Heart left ventricle (tissue), 16 donors: ENCODE data around the gene EPO. TPM values are rescaled to one million over a fixed set of nuclear protein-coding genes. Genes with fewer than 3 reads are reported as not detected.

ENCODE experiments used
- ATAC-seq, 4 donors: fragments of 200-7000 bp; cut with Tn5 transposase; one replicate each; pipeline ENCODE4 v1.9.1; 2020 to 2022; ENCODE audit warnings: moderate library complexity in 4 of 4, mild to moderate bottlenecking in 3 of 4, moderate number of reproducible peaks in 1 of 4
- DNase-seq, 5 donors: peaks; one replicate each; pipeline ENCODE4 v3.0.0-alpha.2; 2020
- H3K27ac ChIP-seq, 12 donors: fragments of 200-600 bp; sonication (generic) in 4 of 12; one replicate each; pipeline versions ENCODE4 v1.5.0 to v1.8.0; 2016 to 2022; ENCODE audit warnings: mild to moderate bottlenecking in 2 of 12
- H3K27me3 ChIP-seq, 9 donors: fragments of 200-600 bp; sonication (generic) in 2 of 9; one replicate each; pipeline versions ENCODE4 v1.5.1 to v1.8.0; 2016 to 2022; ENCODE audit warnings: mild to moderate bottlenecking in 3 of 9
- H3K36me3 ChIP-seq, 9 donors: fragments of 200-600 bp; sonication (generic) in 2 of 9; one replicate each; pipeline versions ENCODE4 v1.5.0 to v1.8.0; 2018 to 2022; ENCODE audit warnings: mild to moderate bottlenecking in 2 of 9
- H3K4me1 ChIP-seq, 12 donors: fragments of 200-600 bp; sonication (generic) in 4 of 12; one replicate each; pipeline versions ENCODE4 v1.5.0 to v1.8.0; 2016 to 2022; ENCODE audit warnings: mild to moderate bottlenecking in 3 of 12
- H3K4me3 ChIP-seq, 12 donors: fragments of 200-600 bp; sonication (generic) in 4 of 12; one replicate each; pipeline versions ENCODE4 v1.5.0 to v1.8.0; 2017 to 2022; ENCODE audit warnings: mild to moderate bottlenecking in 9 of 12, moderate library complexity in 4 of 12
- H3K9me3 ChIP-seq, 12 donors: fragments of 200-600 bp; sonication (generic) in 4 of 12; one replicate each; pipeline versions ENCODE4 v1.5.0 to v1.8.0; 2016 to 2022; ENCODE audit warnings: mild to moderate bottlenecking in 1 of 12
- CTCF ChIP-seq, 12 donors: fragments of 200-600 bp; sonication (generic) in 4 of 12; IDR thresholded peaks; one replicate each; pipeline versions ENCODE4 v1.5.0 to v1.8.0; 2018 to 2022; ENCODE audit warnings: antibody characterized with exemption in 12 of 12, mild to moderate bottlenecking in 5 of 12
- POLR2A ChIP-seq, 2 donors: fragments of 450-650 bp; IDR thresholded peaks; one replicate each; pipeline ENCODE4 v1.6.1; 2017; ENCODE audit warnings: antibody characterized with exemption in 2 of 2, mild to moderate bottlenecking in 2 of 2, moderate library complexity in 2 of 2
- WGBS, 4 donors: extraction: QIAGEN DNeasy Blood & Tissue Kit in 2 of 4; methylation state at CpG; one replicate each; pipeline versions ENCODE4 v1.1.5 to v1.1.7; 2013 to 2018; 5-methylcytosine and 5-hydroxymethylcytosine counted together
- intact Hi-C, 10 donors: fragments of 100-400 bp; cut with DNase I; formaldehyde crosslinking; loops; one replicate each; pipeline versions ENCODE4 v1.11.1 to v1.14.2; 2022
- polyA plus RNA-seq, 2 donors: library from polyadenylated mRNA; stranded (reverse); fragments of 200-250 nt; gene quantifications; one replicate each; pipeline ENCODE4 v1.2.3, GENCODE V29; 2013
- total RNA-seq, 9 donors: library from RNA; depleted of rRNA in 2 of 9; stranded (reverse); fragments of >200 nt in 2 of 9; fragmentation: NEBNext Ultra II Directional in 3 of 9; extraction: Animal tissue kit (Norgen Biotek cat#: 25700) in 3 of 9; gene quantifications; one replicate each; pipeline versions ENCODE4 v1.1.0 to v1.2.4, GENCODE V29; 2016 to 2023
- donor health status: ischemic (EF 13 %, LVEDD 7.1; RV severe dilation, severe dysfunction).
- donor health status: healthy with polysubstance abuse.
- donor health status: DM: no; HTN: yes; CAD: no.
- donor health status: DM: no; HTN: no; CAD: no.
- donor health status: ischemic (EF 25% LVEDD 6.9; RV normal size, moderate dysfunction).
- donor health status: ischemic (EF 25% LVEDD 5.7; RV mildly dilated, moderate dysfunction).
- donor health status: healthy.
- donor health status: DM: yes; HTN: yes; CAD: no.
- donor health status: ischemic (EF 35%, LVEDD 5.7; RV mildly dilated, moderate dysfunction).
- donor health status: nonischemic (EF 11% LVEDD 7.7; RV severe dilation, severe dysfunction).
- donor health status: DM: yes; HTN: yes; CAD: no.
- donor health status: PGD.
- donor health status: ischemic (EF 29% LVEDD 5.4; RV normal size, mild dysfunction).
- donor health status: nonischemic (EF 23%, LVEDD 6.1; RV moderate dilation, normal function).

EPO gene
- total and polyA plus RNA-seq, 11 donors, result not detected

- peak overlapping the region; percentile 88 to 100 (median 98) for H3K27ac ChIP-seq
- DNase-seq (peak in 4 of 5 donors; percentile 59 to 79 (median 62)), ATAC-seq (peak in 2 of 4 donors; percentile 1 to 2)
- intact Hi-C loops, result loop anchor here in 6 of 10 donors (1.0 to 10.0 kb wide), 9 partner anchors 31 to 89 kb away; partner anchors contain the start of genes FBXO24 (in 4 of the 6), LRCH4 (in 4 of the 6) and MOSPD3 (in 4 of the 6)
- 1% methylated on average over 19 to 34 of the region's 34 CpGs for WGBS, 4 donors
- H3K27me3 ChIP-seq, result no peaks in the 10 kb centered on the region
- peaks cover 0 to 29% (median 26%) of the 10 kb centered on the region in 9 donors for H3K36me3 ChIP-seq
- H3K9me3 ChIP-seq, result no peaks in the 10 kb centered on the region
- H3K4me3 ChIP-seq, result peak overlapping the region; percentile 79 to 100 (median 96)
- peaks cover 0 to 40% (median 12%) of the 10 kb centered on the region in 12 donors for H3K4me1 ChIP-seq
- no peak for TF ChIP-seq POLR2A (IDR thresholded peaks at IDR 0.05)
- TF ChIP-seq CTCF (IDR thresholded peaks at IDR 0.05), result no peak
Measured at GRCh38 chr7:100673942-100674410, 46.3 kb upstream of the EPO start.

DNA sequence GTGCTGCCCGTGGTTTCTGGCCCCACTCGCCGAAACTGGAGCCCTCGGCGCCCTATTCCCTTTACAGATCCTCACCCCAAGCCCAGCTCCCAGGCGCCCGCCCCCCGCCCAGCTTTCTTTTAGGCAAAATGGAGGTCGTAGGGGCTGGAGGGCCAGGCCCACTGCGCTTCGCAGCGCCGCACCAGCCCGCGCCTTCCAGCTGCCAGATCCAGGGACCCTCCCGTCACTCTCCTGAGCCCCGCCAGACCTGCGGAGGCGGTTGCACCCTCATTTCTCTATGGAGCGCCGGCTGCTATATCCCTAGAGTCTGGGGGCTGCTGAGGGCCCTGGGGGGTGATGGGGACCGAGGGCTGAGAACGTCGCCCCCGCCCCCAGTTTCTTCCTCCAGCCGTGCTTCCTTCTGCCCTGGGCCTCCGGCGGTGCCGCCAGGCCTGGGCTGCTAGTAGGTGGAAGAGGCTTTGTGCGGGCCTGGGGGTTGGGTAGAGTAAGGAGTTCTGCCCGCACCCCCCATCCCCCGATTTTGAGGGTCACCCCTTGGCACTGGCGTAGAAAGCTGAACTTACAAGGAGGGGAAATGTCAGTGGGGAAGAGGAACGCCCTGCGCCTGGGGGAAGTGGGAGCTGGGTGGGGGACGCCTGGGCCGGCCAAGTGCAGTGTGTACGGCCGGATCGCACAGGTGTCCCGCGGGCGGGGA, 45.7 kb upstream of the EPO start:
- intact Hi-C loops, result loop anchor here in 7 of 10 donors (1.0 to 10.0 kb wide), 9 partner anchors 31 to 207 kb away; partner anchors contain the start of genes FBXO24 (in 2 of the 7), LRCH4 (in 2 of the 7) and MOSPD3 (in 2 of the 7)
- H3K36me3 ChIP-seq, result peaks cover 0 to 34% (median 32%) of the 10 kb centered on the region in 9 donors
- H3K9me3 ChIP-seq, result no peaks in the 10 kb centered on the region
- peak overlapping the region; percentile 88 to 100 (median 98) for H3K27ac ChIP-seq
- TF ChIP-seq CTCF (IDR thresholded peaks at IDR 0.05) (no peak), POLR2A (IDR thresholded peaks at IDR 0.05) (no peak)
- WGBS, 4 donors, result 0 to 1% (median 0%) methylated on average over 18 to 43 of the region's 43 CpGs
- H3K4me3 ChIP-seq, result peak overlapping the region; percentile 79 to 100 (median 96)
- DNase-seq (peak in 1 of 5 donors; percentile 75), ATAC-seq (no peak)
- H3K4me1 ChIP-seq, result peaks cover 0 to 46% (median 16%) of the 10 kb centered on the region in 12 donors
- H3K27me3 ChIP-seq, result no peaks in the 10 kb centered on the region

- peaks cover 0 to 51% (median 17%) of the 10 kb centered on the region in 12 donors for H3K4me1 ChIP-seq
- DNase-seq (no peak), ATAC-seq (no peak)
- no peaks in the 10 kb centered on the region for H3K27me3 ChIP-seq
- no peaks in the 10 kb centered on the region for H3K9me3 ChIP-seq
- intact Hi-C loops, result loop anchor here in 6 of 10 donors (5.0 to 10.0 kb wide), 6 partner anchors 60 to 208 kb away; partner anchors contain the start of genes FBXO24 (in 2 of the 6), LRCH4 (in 2 of the 6) and MOSPD3 (in 1 of the 6)
- 0 to 2% (median 0%) methylated on average over 8 to 46 of the region's 46 CpGs for WGBS, 4 donors
- TF ChIP-seq CTCF (IDR thresholded peaks at IDR 0.05) (no peak), POLR2A (IDR thresholded peaks at IDR 0.05) (no peak)
- H3K27ac ChIP-seq, result peak overlapping the region; percentile 88 to 100 (median 98)
- H3K36me3 ChIP-seq, result peaks cover 0 to 38% (median 35%) of the 10 kb centered on the region in 9 donors
- peak overlapping the region; percentile 79 to 100 (median 96) for H3K4me3 ChIP-seq
Measured at GRCh38 chr7:100675105-100675451, 45.2 kb upstream of the EPO start.
